Astrocyte of the spinal cord (primary cell): ENCODE results near the gene SELENOV.

Source experiments
- DNase-seq: peaks from one replicate; pipeline ENCODE4 v3.0.0; 2011; ENCODE audit warnings: low read depth, low spot score
- H3K4me3 ChIP-seq: 2 replicates; pipeline ENCODE4 v1.5.1; 2011; ENCODE audit warnings: low read depth, mild to moderate bottlenecking, low read length, moderate library complexity
- CTCF ChIP-seq: IDR thresholded peaks from 2 replicates; pipeline ENCODE4 v1.5.1; 2012; ENCODE audit warnings: low read depth, mild to moderate bottlenecking, low read length, inconsistent platforms
- in situ Hi-C: cut with HindIII; loops from 2 replicates; pipeline ENCODE4 v1.10.0; 2017; ENCODE audit warnings: low sequenced_read_pairs

The SELENOV gene

GRCh38 chr19:39480337-39481228, 34.4 kb upstream of the SELENOV start, which contains the start of gene TIMM50:
TIMM50 (plus strand) TSS chr19:39480838; CDS start chr19:39480854, 16 bp downstream.
- in situ Hi-C loops: no loop called here
- peak; percentile 93 for DNase-seq
- TF ChIP-seq CTCF: no peak
- H3K4me3 ChIP-seq: peak within 1 kb of the TSS; percentile 100

- in situ Hi-C loops: no loop called here
- TF ChIP-seq CTCF: no peak
- H3K4me3 ChIP-seq: peak overlapping the region; percentile 100
- no peak for DNase-seq
Measured at GRCh38 chr19:39481229-39481545, 33.8 kb upstream of the SELENOV start.

GRCh38 chr19:39481676-39482075, 33.3 kb upstream of the SELENOV start:
- in situ Hi-C loops: no loop called here
- no peak for TF ChIP-seq CTCF
- peak overlapping the region; percentile 100 for H3K4me3 ChIP-seq
- no peak for DNase-seq

- no peak overlapping the region for H3K4me3 ChIP-seq
- no peak for TF ChIP-seq CTCF
- in situ Hi-C loops: no loop called here
- no peak for DNase-seq
Measured at GRCh38 chr19:39483141-39483540, 31.8 kb upstream of the SELENOV start.

GRCh38 chr19:39489756-39490155, 25.2 kb upstream of the SELENOV start:
- DNase-seq: no peak
- in situ Hi-C loops: no loop called here
- TF ChIP-seq CTCF: no peak
- H3K4me3 ChIP-seq: no peak overlapping the region

GRCh38 chr19:39492225-39492624, 22.7 kb upstream of the SELENOV start:
- in situ Hi-C loops: no loop called here
- DNase-seq: no peak
- TF ChIP-seq CTCF: no peak
- H3K4me3 ChIP-seq: no peak overlapping the region
